Natural killer cell (primary cell): ENCODE measurements around the gene ME1. TPM values are rescaled to one million over a fixed set of nuclear protein-coding genes. Genes with fewer than 3 reads are reported as not detected.

Experiments used
- ATAC-seq, 3 donors: fragments of 150-1000 bp in 2 of 3; fragments of 200-7000 bp in 1 of 3; cut with Tn5 transposase; 1 replicate in 1 of 3; 2 replicates in 2 of 3; pipeline ENCODE4 v1.10.0; 2021; ENCODE audit warnings: mild to moderate bottlenecking in 2 of 3, moderate library complexity in 2 of 3
- DNase-seq, 2 donors: peaks; one replicate each; pipeline versions ENCODE4 v3.0.0 to v3.0.0-alpha.2; 2013 to 2021; ENCODE audit warnings: mixed read lengths in 1 of 2
- H3K27ac ChIP-seq: one replicate; pipeline ENCODE4 v1.5.1; 2013; ENCODE audit warnings: mild to moderate bottlenecking, low read length
- H3K27me3 ChIP-seq: one replicate; pipeline ENCODE4 v1.6.1; 2013; ENCODE audit warnings: low read length; ENCODE audit not compliant: control insufficient read depth, insufficient read depth
- H3K36me3 ChIP-seq: one replicate; pipeline ENCODE4 v1.6.1; 2013; ENCODE audit warnings: low read length; ENCODE audit not compliant: control insufficient read depth, insufficient read depth
- H3K4me1 ChIP-seq: one replicate; pipeline ENCODE4 v1.6.1; 2013; ENCODE audit warnings: low read length; ENCODE audit not compliant: control insufficient read depth, insufficient read depth
- H3K4me3 ChIP-seq: one replicate; pipeline ENCODE4 v1.5.1; 2013; ENCODE audit warnings: low read length
- H3K9me3 ChIP-seq: one replicate; pipeline ENCODE4 v1.6.1; 2013; ENCODE audit warnings: low read length; ENCODE audit not compliant: control insufficient read depth, insufficient read depth
- H3K27ac Mint-ChIP-seq, 2 donors: one replicate each; pipeline ENCODE4 v1.8.0; 2022; ENCODE audit warnings: mild to moderate bottlenecking in 2 of 2, mixed read lengths in 2 of 2, moderate library complexity in 1 of 2
- H3K27me3 Mint-ChIP-seq, 2 donors: one replicate each; pipeline ENCODE4 v1.8.0; 2022; ENCODE audit warnings: low read depth in 2 of 2, mixed read lengths in 2 of 2
- H3K36me3 Mint-ChIP-seq: one replicate; pipeline ENCODE4 v1.8.0; 2022; ENCODE audit warnings: mixed read lengths
- H3K4me1 Mint-ChIP-seq, 2 donors: one replicate each; pipeline ENCODE4 v1.8.0; 2022; ENCODE audit warnings: mixed read lengths in 2 of 2
- H3K4me3 Mint-ChIP-seq: one replicate; pipeline ENCODE4 v1.8.0; 2022; ENCODE audit warnings: mild to moderate bottlenecking, moderate library complexity, mixed read lengths
- H3K9me3 Mint-ChIP-seq, 2 donors: one replicate each; pipeline ENCODE4 v1.8.0; 2022; ENCODE audit warnings: mixed read lengths in 2 of 2
- CTCF ChIP-seq: fragments of 200-600 bp; IDR thresholded peaks from one replicate; pipeline ENCODE4 v1.8.0; 2022; ENCODE audit warnings: antibody characterized with exemption
- WGBS: methylation state at CpG from one replicate; pipeline ENCODE4 v1.1.7; 2013; ENCODE audit warnings: missing lambda C conversion rate; ENCODE audit not compliant: insufficient coverage; 5-methylcytosine and 5-hydroxymethylcytosine counted together
- intact Hi-C: fragments of 100-400 bp; cut with micrococcal nuclease; formaldehyde crosslinking; loops from one replicate; pipeline ENCODE4 v1.14.2; 2022
- total RNA-seq, 4 donors: library from RNA; stranded (reverse); fragments of 120-200 nt in 1 of 4; gene quantifications; one replicate each; pipeline versions ENCODE4 v1.2.3 to v1.2.4, GENCODE V29; 2013 to 2022

The ME1 gene
- total RNA-seq, 3 donors from 2014 or later (not counting 1 experiment from before 2014, with no cell fraction given) = 0.14 to 0.32 TPM; not detected in 1

GRCh38 chr6:83180426-83180950 is 250.4 kb downstream of the ME1 start:
- Histone ChIP-seq H3K4me1 (no peaks in the 10 kb centered on the region), H3K4me3 (no peak overlapping the region), H3K27me3 (no peaks in the 10 kb centered on the region), H3K36me3 (peaks cover 39% of the 10 kb centered on the region), H3K9me3 (no peaks in the 10 kb centered on the region), H3K27ac (no peak overlapping the region)
- Mint-ChIP-seq H3K4me1 (peaks cover 0 to 7% of the 10 kb centered on the region in 2 donors), H3K27ac (no peak overlapping the region), H3K4me3 (no peak overlapping the region), H3K27me3 (no peaks in the 10 kb centered on the region), H3K9me3 (no peaks in the 10 kb centered on the region), H3K36me3 (peaks cover 14% of the 10 kb centered on the region)
- intact Hi-C loops = no loop called here
- DNase-seq (no peak), ATAC-seq (no peak)
- no peak for TF ChIP-seq CTCF

GRCh38 chr6:83176246-83176645 is 254.6 kb downstream of the ME1 start:
- H3K4me3 ChIP-seq = no peak overlapping the region
- H3K4me3 Mint-ChIP-seq = no peak overlapping the region
- H3K9me3 ChIP-seq = no peaks in the 10 kb centered on the region
- WGBS = 98% methylated on average over 4 of the region's 4 CpGs
- no peak for TF ChIP-seq CTCF
- DNase-seq (no peak), ATAC-seq (no peak)
- peaks cover 14% of the 10 kb centered on the region for H3K36me3 Mint-ChIP-seq
- H3K4me1 Mint-ChIP-seq = no peaks in the 10 kb centered on the region
- H3K36me3 ChIP-seq = peaks cover 50% of the 10 kb centered on the region
- no peaks in the 10 kb centered on the region for H3K27me3 Mint-ChIP-seq
- H3K27me3 ChIP-seq = no peaks in the 10 kb centered on the region
- H3K27ac ChIP-seq = no peak overlapping the region
- H3K4me1 ChIP-seq = no peaks in the 10 kb centered on the region
- H3K27ac Mint-ChIP-seq = no peak overlapping the region
- intact Hi-C loops = no loop called here
- H3K9me3 Mint-ChIP-seq = no peaks in the 10 kb centered on the region

GRCh38 chr6:83169511-83169910 is 261.3 kb downstream of the ME1 start:
- no peak overlapping the region for H3K4me3 ChIP-seq
- H3K27me3 Mint-ChIP-seq = no peaks in the 10 kb centered on the region
- peaks cover 44% of the 10 kb centered on the region for H3K36me3 Mint-ChIP-seq
- H3K36me3 ChIP-seq = peaks cover 87% of the 10 kb centered on the region
- H3K4me1 Mint-ChIP-seq = no peaks in the 10 kb centered on the region
- no peak for TF ChIP-seq CTCF
- H3K9me3 ChIP-seq = no peaks in the 10 kb centered on the region
- no peaks in the 10 kb centered on the region for H3K9me3 Mint-ChIP-seq
- no peak overlapping the region for H3K4me3 Mint-ChIP-seq
- peak overlapping the region in 1 of 2 donors; percentile 26 for H3K27ac Mint-ChIP-seq
- 100% methylated on average over 1 of the region's 1 CpG for WGBS
- no peaks in the 10 kb centered on the region for H3K27me3 ChIP-seq
- no peak for DNase-seq
- ATAC-seq = no peak
- H3K4me1 ChIP-seq = no peaks in the 10 kb centered on the region
- intact Hi-C loops = no loop called here
- H3K27ac ChIP-seq = no peak overlapping the region

GRCh38 chr6:83169106-83169505 is 261.7 kb downstream of the ME1 start:
- no peaks in the 10 kb centered on the region for H3K9me3 Mint-ChIP-seq
- peaks cover 43% of the 10 kb centered on the region for H3K36me3 Mint-ChIP-seq
- no peak for TF ChIP-seq CTCF
- DNase-seq = no peak
- Histone ChIP-seq H3K27me3 (no peaks in the 10 kb centered on the region), H3K27ac (no peak overlapping the region), H3K9me3 (no peaks in the 10 kb centered on the region), H3K4me1 (no peaks in the 10 kb centered on the region), H3K36me3 (peaks cover 87% of the 10 kb centered on the region), H3K4me3 (no peak overlapping the region)
- no peak overlapping the region for H3K27ac Mint-ChIP-seq
- ATAC-seq = no peak
- intact Hi-C loops = no loop called here
- no peaks in the 10 kb centered on the region for H3K27me3 Mint-ChIP-seq
- H3K4me3 Mint-ChIP-seq = no peak overlapping the region
- no peaks in the 10 kb centered on the region for H3K4me1 Mint-ChIP-seq
